ENCODE measurements around the gene REEP3.

The REEP3 gene

GRCh38 chr10:63494951-63495350, 26.2 kb upstream of the REEP3 start:
- ChIA-PET POLR2A (interaction anchor here (0.5 kb wide), 1 partner anchor 15 kb away, joined by 3 read pairs; no protein-coding TSS in a partner anchor), CTCF (interaction anchor here (0.9 kb wide), 1 partner anchor 24 kb away, joined by 3 read pairs; no protein-coding TSS in a partner anchor)
- Histone ChIP-seq H3K4me3 (ENCODE audit: low read depth, low read length) (no peak overlapping the region), H3K9me3 (ENCODE audit: control insufficient read depth, insufficient read depth, low read depth, low read length) (no peaks in the 10 kb centered on the region), H3K27ac (ENCODE audit: extremely low read depth, low read depth, low read length) (no peak overlapping the region), H3K36me3 (ENCODE audit: control insufficient read depth in 2 of 2, insufficient read depth in 1 of 2, low read length in 2 of 2) (peaks cover 0 to 4% of the 10 kb centered on the region in 2 experiments; a peak in 2 of 3 replicates), H3K4me1 (ENCODE audit: control insufficient read depth, insufficient read depth, low read length) (peaks cover 14% of the 10 kb centered on the region)
- TF ChIP-seq ZNF404 (tag by site-specific recombination; IDR thresholded peaks at IDR 0.05): no peak
- no peak for TF ChIP-seq ZNF311 (tag by site-specific recombination; IDR thresholded peaks at IDR 0.05; ENCODE audit: borderline replicate concordance)
- no peak for TF ChIP-seq ZNF670 (tag by site-specific recombination; IDR thresholded peaks at IDR 0.05; ENCODE audit: low read depth)
- no peak for TF ChIP-seq PRDM2 (tag by site-specific recombination; IDR thresholded peaks at IDR 0.05; ENCODE audit: borderline replicate concordance)
- no peak for TF ChIP-seq ZNF26 (tag by site-specific recombination; IDR thresholded peaks at IDR 0.05)

- POLR2A ChIA-PET: interaction anchor here (0.5 kb wide), 1 partner anchor 18 kb away, joined by 3 read pairs; no protein-coding TSS in a partner anchor
These were observed 24.6 kb upstream of the REEP3 start for GRCh38 chr10:63496561-63496960.

More at GRCh38 chr10:63496561-63496960, 24.6 kb upstream of the REEP3 start:
- H3K36me3 ChIP-seq (ENCODE audit: control insufficient read depth in 2 of 2, insufficient read depth in 1 of 2, low read length in 2 of 2): peaks cover 0 to 4% of the 10 kb centered on the region in 2 experiments; a peak in 2 of 3 replicates
- TF ChIP-seq ZNF404 (tag by site-specific recombination; IDR thresholded peaks at IDR 0.05) (no peak), ZNF704 (tag by site-specific recombination; IDR thresholded peaks at IDR 0.05) (no peak), ZBTB20 (tag by site-specific recombination; IDR thresholded peaks at IDR 0.05) (no peak), ZNF660 (tag by site-specific recombination; IDR thresholded peaks at IDR 0.05) (no peak), ZNF416 (tag by site-specific recombination; IDR thresholded peaks at IDR 0.05) (no peak), ZNF830 (tag by site-specific recombination; IDR thresholded peaks at IDR 0.05; ENCODE audit: low read depth) (no peak), ZNF549 (tag by site-specific recombination; IDR thresholded peaks at IDR 0.05) (no peak), ZNF2 (tag by site-specific recombination; IDR thresholded peaks at IDR 0.05) (no peak), ZNF184 (tag by site-specific recombination; IDR thresholded peaks at IDR 0.05) (no peak)
- TF ChIP-seq, protein P1, sequence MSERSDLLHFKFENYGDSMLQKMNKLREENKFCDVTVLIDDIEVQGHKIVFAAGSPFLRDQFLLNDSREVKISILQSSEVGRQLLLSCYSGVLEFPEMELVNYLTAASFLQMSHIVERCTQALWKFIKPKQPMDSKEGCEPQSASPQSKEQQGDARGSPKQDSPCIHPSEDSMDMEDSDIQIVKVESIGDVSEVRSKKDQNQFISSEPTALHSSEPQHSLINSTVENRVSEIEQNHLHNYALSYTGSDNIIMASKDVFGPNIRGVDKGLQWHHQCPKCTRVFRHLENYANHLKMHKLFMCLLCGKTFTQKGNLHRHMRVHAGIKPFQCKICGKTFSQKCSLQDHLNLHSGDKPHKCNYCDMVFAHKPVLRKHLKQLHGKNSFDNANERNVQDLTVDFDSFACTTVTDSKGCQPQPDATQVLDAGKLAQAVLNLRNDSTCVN (tag by site-specific recombination; optimal IDR thresholded peaks at IDR 0.05): no peak
- TF ChIP-seq, protein P2, sequence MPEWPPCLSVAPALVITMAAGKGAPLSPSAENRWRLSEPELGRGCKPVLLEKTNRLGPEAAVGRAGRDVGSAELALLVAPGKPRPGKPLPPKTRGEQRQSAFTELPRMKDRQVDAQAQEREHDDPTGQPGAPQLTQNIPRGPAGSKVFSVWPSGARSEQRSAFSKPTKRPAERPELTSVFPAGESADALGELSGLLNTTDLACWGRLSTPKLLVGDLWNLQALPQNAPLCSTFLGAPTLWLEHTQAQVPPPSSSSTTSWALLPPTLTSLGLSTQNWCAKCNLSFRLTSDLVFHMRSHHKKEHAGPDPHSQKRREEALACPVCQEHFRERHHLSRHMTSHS (tag by site-specific recombination; IDR thresholded peaks at IDR 0.05): no peak
- no peak overlapping the region for H3K27ac ChIP-seq (ENCODE audit: extremely low read depth, low read depth, low read length)
- no peak overlapping the region for H3K4me3 ChIP-seq (ENCODE audit: low read depth, low read length)
- H3K4me1 ChIP-seq (ENCODE audit: control insufficient read depth, insufficient read depth, low read length): peaks cover 11% of the 10 kb centered on the region
- CTCF ChIA-PET: no interaction called here
- H3K9me3 ChIP-seq (ENCODE audit: control insufficient read depth, insufficient read depth, low read depth, low read length): no peaks in the 10 kb centered on the region
